B cell (primary cell): ENCODE measurements around the gene THSD4. TPM values are rescaled to one million over a fixed set of nuclear protein-coding genes. Genes with fewer than 3 reads are reported as not detected.

Source experiments
- ATAC-seq: fragments of 200-7000 bp; cut with Tn5 transposase; one replicate; pipeline ENCODE4 v1.10.0; 2021; ENCODE audit warnings: low read depth, mild to moderate bottlenecking, moderate number of reproducible peaks, moderate library complexity
- CTCF ChIA-PET: fragments of 350-600 bp; sonication (Branson Sonifier 250); formaldehyde crosslinking; loops from one replicate; lab custom pipeline; 2021; ENCODE audit warnings: antibody characterized with exemption, inconsistent platforms; lab: Charles Lee
- POLR2A ChIA-PET: fragments of 350-600 bp; sonication (Branson Sonifier 250); formaldehyde crosslinking; loops from one replicate; lab custom pipeline; 2021; ENCODE audit warnings: antibody characterized with exemption; lab: Charles Lee
- DNase-seq: peaks from one replicate; pipeline ENCODE4 v3.0.0; 2013
- H2AFZ ChIP-seq: 2 replicates; pipeline ENCODE4 v1.6.1; 2012; ENCODE audit warnings: mild to moderate bottlenecking, low read depth, low read length; ENCODE audit not compliant: insufficient read depth, poor library complexity, severe bottlenecking
- H3K27ac ChIP-seq, 2 donors: 1 replicate in 1 of 2; 2 replicates in 1 of 2; pipeline ENCODE4 v1.5.1; 2012 to 2013; ENCODE audit warnings: low read length in 2 of 2, mild to moderate bottlenecking in 2 of 2, moderate library complexity in 1 of 2
- H3K27me3 ChIP-seq, 4 experiments: fragments of 200-600 bp in 1 of 4; sonication (generic) in 1 of 4; replicated peaks in 1 of 4; 1 replicate in 2 of 4; 2 replicates in 2 of 4; pipeline versions ENCODE4 v1.6.1 to v1.7.0; 2013 to 2016; ENCODE audit warnings: low read length in 3 of 4, mild to moderate bottlenecking in 2 of 4, mixed read lengths in 1 of 4, moderate library complexity in 1 of 4; ENCODE audit not compliant: insufficient read depth in 4 of 4, control insufficient read depth in 3 of 4; ENCODE audit errors: control extremely low read depth in 1 of 4
- H3K36me3 ChIP-seq, 2 experiments: replicated peaks in 1 of 2; 1 replicate in 1 of 2; 2 replicates in 1 of 2; pipeline versions ENCODE4 v1.6.1 to v1.7.1; 2013; ENCODE audit warnings: low read length in 1 of 2; ENCODE audit not compliant: insufficient read depth in 2 of 2, control insufficient read depth in 1 of 2; ENCODE audit errors: control extremely low read depth in 1 of 2, extremely low read depth in 1 of 2
- H3K4me1 ChIP-seq, 2 donors: fragments of 200-600 bp in 1 of 2; sonication (generic) in 1 of 2; 1 replicate in 1 of 2; 2 replicates in 1 of 2; pipeline versions ENCODE4 v1.5.1 to v1.6.1; 2013 to 2017; ENCODE audit warnings: low read length in 2 of 2; ENCODE audit not compliant: control insufficient read depth in 2 of 2, insufficient read depth in 2 of 2
- H3K4me2 ChIP-seq: replicated peaks from 2 replicates; pipeline ENCODE3; 2012; ENCODE audit warnings: mild to moderate bottlenecking, low read depth, low read length; ENCODE audit not compliant: poor library complexity, severe bottlenecking
- H3K4me3 ChIP-seq, 5 experiments: fragments of 200-600 bp in 1 of 5; sonication (generic) in 1 of 5; 1 replicate in 3 of 5; 2 replicates in 2 of 5; pipeline versions ENCODE4 v1.5.1 to v1.7.0; 2011 to 2016; ENCODE audit warnings: low read length in 4 of 5, mild to moderate bottlenecking in 4 of 5, low read depth in 2 of 5, control low read depth in 1 of 5, moderate library complexity in 1 of 5; ENCODE audit not compliant: insufficient read depth in 1 of 5; ENCODE audit errors: control extremely low read depth in 1 of 5, extremely low read depth in 1 of 5
- H3K79me2 ChIP-seq: fragments of 200-600 bp; sonication (generic); one replicate; pipeline ENCODE4 v1.6.0; 2016; ENCODE audit warnings: low read length; ENCODE audit not compliant: control insufficient read depth, insufficient read depth
- H3K9ac ChIP-seq: fragments of 200-600 bp; sonication (generic); 2 replicates; pipeline ENCODE4 v1.6.1; 2017; ENCODE audit warnings: mild to moderate bottlenecking, low read length, moderate library complexity
- H3K9me3 ChIP-seq, 3 donors: one replicate each; pipeline versions ENCODE4 v1.6.1 to v1.7.1; 2013; ENCODE audit warnings: low read length in 2 of 3; ENCODE audit not compliant: control insufficient read depth in 2 of 3, insufficient read depth in 1 of 3; ENCODE audit errors: control extremely low read depth in 1 of 3
- H4K20me1 ChIP-seq: 2 replicates; pipeline ENCODE4 v1.6.0; 2012; ENCODE audit warnings: mild to moderate bottlenecking, low read length; ENCODE audit not compliant: insufficient read depth, control insufficient read depth, poor library complexity, severe bottlenecking
- H3K27ac Mint-ChIP-seq: one replicate; pipeline ENCODE4 v1.8.0; 2021; ENCODE audit warnings: mixed read lengths
- H3K27me3 Mint-ChIP-seq: one replicate; pipeline ENCODE4 v1.8.0; 2021; ENCODE audit warnings: mixed read lengths
- H3K4me1 Mint-ChIP-seq: one replicate; pipeline ENCODE4 v1.8.0; 2021; ENCODE audit warnings: mixed read lengths
- H3K4me3 Mint-ChIP-seq: one replicate; pipeline ENCODE4 v1.8.0; 2021; ENCODE audit warnings: mixed read lengths
- H3K9me3 Mint-ChIP-seq: one replicate; pipeline ENCODE4 v1.8.0; 2022; ENCODE audit warnings: mixed read lengths; ENCODE audit not compliant: insufficient read depth
- CTCF ChIP-seq: fragments of 200-600 bp; IDR thresholded peaks from one replicate; pipeline ENCODE4 v1.8.0; 2022; ENCODE audit warnings: antibody characterized with exemption, mild to moderate bottlenecking
- EZH2 ChIP-seq: IDR thresholded peaks from 2 replicates; pipeline ENCODE4 v1.6.1; 2012; ENCODE audit warnings: borderline replicate concordance, low read depth, mild to moderate bottlenecking, moderate library complexity, low read length; ENCODE audit not compliant: insufficient read depth, poor library complexity, severe bottlenecking
- WGBS: methylation state at CpG from one replicate; pipeline ENCODE4 v1.1.5; 2013; ENCODE audit warnings: missing lambda C conversion rate; ENCODE audit not compliant: insufficient coverage; 5-methylcytosine and 5-hydroxymethylcytosine counted together
- intact Hi-C: fragments of 100-400 bp; cut with micrococcal nuclease; formaldehyde crosslinking; loops from one replicate; pipeline ENCODE4 v1.10.0; 2022
- polyA plus RNA-seq: library from polyadenylated mRNA; depleted of rRNA; stranded (reverse); fragments of >200 nt; gene quantifications from 2 replicates; pipeline ENCODE4 v1.2.3, GENCODE V29; 2012
- total RNA-seq, 2 donors: library from RNA; stranded (reverse); fragments of 120-200 nt in 1 of 2; gene quantifications; 1 replicate in 1 of 2; 2 replicates in 1 of 2; pipeline versions ENCODE4 v1.2.3 to v1.2.4, GENCODE V29; 2013 to 2022

THSD4 gene
- total and polyA plus RNA-seq, 2 donors (not counting 1 experiment from before 2014, with no cell fraction given): not detected

- Histone ChIP-seq H3K27me3 (no peaks in the 10 kb centered on the region), H3K9me3 (peaks cover 2 to 19% (median 6%) of the 10 kb centered on the region in 3 donors), H4K20me1 (no peaks in the 10 kb centered on the region), H3K27ac (no peak overlapping the region), H3K4me1 (no peaks in the 10 kb centered on the region), H3K4me3 (no peak overlapping the region), H3K4me2 (no peak overlapping the region), H2AFZ (no peak overlapping the region), H3K36me3 (peaks cover 16 to 47% of the 10 kb centered on the region in 2 experiments), H3K79me2 (no peaks in the 10 kb centered on the region), H3K9ac (no peak overlapping the region)
- 90% methylated on average over 2 of the region's 5 CpGs for WGBS
- TF ChIP-seq CTCF: no peak
- TF ChIP-seq EZH2: no peak
- DNase-seq: no peak
- Mint-ChIP-seq H3K4me3 (no peak overlapping the region), H3K9me3 (peaks cover 14% of the 10 kb centered on the region), H3K27me3 (no peaks in the 10 kb centered on the region), H3K27ac (no peak overlapping the region), H3K4me1 (no peaks in the 10 kb centered on the region)
- no peak for ATAC-seq
- CTCF ChIA-PET: no interaction called here
- intact Hi-C loops: no loop called here
- POLR2A ChIA-PET: no interaction called here
Measured at GRCh38 chr15:71826196-71826595, 710.9 kb downstream of the THSD4 start.

- TF ChIP-seq EZH2 (no peak), CTCF (no peak)
- H2AFZ ChIP-seq: no peak overlapping the region
- H3K4me1 ChIP-seq: no peaks in the 10 kb centered on the region
- H3K4me3 ChIP-seq: no peak overlapping the region
- Mint-ChIP-seq H3K27me3 (no peaks in the 10 kb centered on the region), H3K4me1 (no peaks in the 10 kb centered on the region), H3K27ac (no peak overlapping the region), H3K4me3 (no peak overlapping the region), H3K9me3 (no peaks in the 10 kb centered on the region)
- intact Hi-C loops: no loop called here
- no peaks in the 10 kb centered on the region for H3K27me3 ChIP-seq
- H3K4me2 ChIP-seq: no peak overlapping the region
- DNase-seq (no peak), ATAC-seq (no peak)
- ChIA-PET CTCF (interaction anchor here (0.6 kb wide), 1 partner anchor 344 kb away, joined by 3 read pairs; no protein-coding TSS in a partner anchor), POLR2A (no interaction called here)
- WGBS: no CpG with 5 or more reads among the region's 2 CpGs
- no peak overlapping the region for H3K9ac ChIP-seq
- H3K79me2 ChIP-seq: no peaks in the 10 kb centered on the region
- H3K36me3 ChIP-seq: peaks cover 16 to 46% of the 10 kb centered on the region in 2 experiments
- no peaks in the 10 kb centered on the region for H3K9me3 ChIP-seq
- H3K27ac ChIP-seq: no peak overlapping the region
- H4K20me1 ChIP-seq: no peaks in the 10 kb centered on the region
Measured at GRCh38 chr15:71830981-71831380, 715.7 kb downstream of the THSD4 start.

Other genes with a start within 250 kb of the THSD4 start
- gene THAP10, start 223.0 kb upstream of the THSD4 start, total RNA-seq: 0.36 and 0.37 TPM in 2 replicates
- gene THAP10, start 223.0 kb upstream of the THSD4 start, polyA plus RNA-seq: 0.07 TPM in 1 of 2 replicates, not detected in the other
- 0.49 and 1.4 TPM in 2 replicates for gene LRRC49, start 222.6 kb upstream of the THSD4 start, total RNA-seq
- gene LRRC49, start 222.6 kb upstream of the THSD4 start, polyA plus RNA-seq: 0.22 TPM in 1 of 2 replicates, not detected in the other